Activated CD4-positive, CD25-positive, alpha-beta regulatory T cell treated with anti-CD3 and anti-CD28 coated beads, Interleukin-2, amount 50 U/mL, for 24 hours (primary cell): ENCODE results near the gene BIRC3.

Experiments
- ATAC-seq, 2 donors: fragments of 150-1000 bp; cut with Tn5 transposase; one replicate each; pipeline ENCODE4 v1.10.0; 2021; ENCODE audit warnings: mild to moderate bottlenecking in 1 of 2, moderate library complexity in 1 of 2

BIRC3 gene

GRCh38 chr11:102317099-102317767 is at the start of gene BIRC3:
BIRC3 (plus strand) TSS chr11:102317484; CDS start chr11:102324510, 7,026 bp downstream.
- peak; percentile 85 for ATAC-seq

DNA sequence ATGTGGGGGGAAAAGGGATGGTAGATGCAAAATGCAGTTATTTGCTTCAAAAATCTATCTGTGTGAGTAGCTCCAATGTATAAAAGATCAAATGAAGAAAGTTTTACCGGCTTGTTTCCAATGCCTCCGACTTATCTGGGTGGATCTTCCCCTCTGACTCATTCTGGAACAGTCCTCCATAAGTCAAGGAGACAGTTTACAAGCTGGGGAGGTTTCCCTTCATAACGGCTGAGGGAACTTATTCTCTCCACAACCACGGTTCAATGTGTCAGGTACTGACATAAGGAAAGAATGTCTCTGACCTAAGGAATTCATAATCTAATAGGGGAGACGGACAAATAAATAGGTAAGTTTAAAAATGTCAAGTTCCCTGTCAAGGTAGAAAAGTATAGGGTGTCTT is 49.7 kb upstream of the BIRC3 start:
- no peak for ATAC-seq

DNA sequence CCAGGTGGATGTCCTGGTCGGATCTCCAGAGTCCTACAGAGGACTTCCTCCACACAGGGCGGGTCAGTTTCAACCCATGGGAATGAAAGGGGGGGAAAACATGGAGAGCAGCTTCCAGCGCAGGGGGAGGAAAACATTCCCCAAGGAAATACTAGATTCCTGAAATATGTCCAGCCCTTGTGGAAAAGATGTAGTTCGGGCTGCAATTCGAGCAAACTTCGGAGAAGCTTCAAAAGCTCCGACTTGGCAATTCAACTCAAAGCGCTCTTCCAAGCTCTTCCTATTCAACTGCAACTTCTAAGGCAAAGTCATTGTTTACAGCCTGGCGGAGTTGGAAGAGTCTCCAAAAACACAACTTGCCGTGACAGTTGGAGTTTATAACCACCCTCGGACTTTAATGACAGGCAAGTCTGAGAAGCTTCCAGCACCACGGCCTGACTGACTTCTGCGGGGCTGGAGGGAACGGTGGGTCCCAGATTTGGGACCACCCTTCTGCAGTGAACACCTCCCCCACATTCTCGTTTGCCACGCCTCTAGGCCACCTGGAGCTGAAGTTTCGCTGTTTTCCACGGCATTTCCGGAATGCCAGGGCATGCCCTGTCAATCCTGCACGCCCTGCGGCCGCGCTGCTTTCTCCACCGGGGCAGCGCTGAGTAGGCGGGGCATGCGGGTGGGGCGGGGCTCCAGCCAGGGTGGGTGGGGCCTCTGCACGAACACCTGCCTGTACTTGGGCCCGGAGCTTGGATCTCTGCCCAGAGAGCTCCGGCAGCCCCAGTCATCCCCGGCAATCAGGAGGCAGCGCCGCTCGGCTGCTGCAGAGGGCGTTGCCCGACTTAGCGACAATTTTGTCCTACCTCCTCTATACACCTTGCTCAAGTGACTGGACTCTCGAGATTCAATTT is 49.0 kb upstream of the BIRC3 start:
- peak; percentile 93 to 95 for ATAC-seq

DNA sequence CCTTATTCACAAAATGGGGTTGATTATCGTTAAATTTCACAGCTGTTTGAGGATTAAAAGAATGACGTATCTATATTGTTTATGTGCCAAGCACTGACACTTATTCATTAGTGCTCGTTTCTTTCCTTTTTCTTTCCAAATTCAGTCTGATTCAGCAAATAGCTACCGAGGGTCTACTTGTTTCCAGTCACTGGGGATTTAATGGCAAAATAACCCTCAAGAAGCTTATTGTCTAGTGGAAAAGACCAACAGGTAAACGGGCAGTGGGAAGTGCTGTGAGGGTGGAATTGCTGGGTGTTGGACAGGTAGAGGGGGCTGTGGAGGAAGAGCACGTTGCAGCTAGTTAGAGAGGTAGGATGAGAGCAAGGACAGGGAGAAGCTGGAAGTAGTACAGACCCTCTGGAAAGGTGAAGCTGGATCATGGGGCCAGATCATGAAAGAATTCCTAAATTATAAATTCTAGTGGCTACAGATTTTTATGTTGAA is 48.3 kb upstream of the BIRC3 start:
- no peak for ATAC-seq

DNA sequence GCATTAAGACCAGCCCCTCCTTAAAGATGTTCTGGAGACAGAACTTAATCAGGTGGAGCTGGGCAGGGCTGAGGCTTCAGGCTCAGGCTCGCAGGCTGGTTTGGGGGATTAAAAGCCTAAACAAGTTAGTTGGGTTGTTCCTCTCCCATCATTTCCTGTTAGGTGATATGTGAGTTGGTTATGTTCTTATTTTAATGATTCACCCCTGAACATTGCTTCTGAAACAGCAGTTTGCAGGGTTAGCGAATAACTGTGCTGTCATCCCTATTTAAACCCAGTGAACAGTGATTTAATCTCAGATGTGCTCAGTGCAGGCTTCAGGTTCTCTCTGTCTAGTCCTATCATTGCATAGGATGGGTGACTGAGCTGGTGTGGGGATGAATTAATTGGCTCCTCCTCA is 47.4 kb upstream of the BIRC3 start:
- ATAC-seq, result peak; percentile 31 to 36

GRCh38 chr11:102272047-102272824 is 45.0 kb upstream of the BIRC3 start:
- ATAC-seq, result no peak

- ATAC-seq, result no peak
Measured at GRCh38 chr11:102274628-102275027, 42.7 kb upstream of the BIRC3 start.

- no peak for ATAC-seq
Measured at GRCh38 chr11:102276362-102276761, 40.9 kb upstream of the BIRC3 start.

GRCh38 chr11:102276783-102277182 is 40.5 kb upstream of the BIRC3 start:
- no peak for ATAC-seq

DNA sequence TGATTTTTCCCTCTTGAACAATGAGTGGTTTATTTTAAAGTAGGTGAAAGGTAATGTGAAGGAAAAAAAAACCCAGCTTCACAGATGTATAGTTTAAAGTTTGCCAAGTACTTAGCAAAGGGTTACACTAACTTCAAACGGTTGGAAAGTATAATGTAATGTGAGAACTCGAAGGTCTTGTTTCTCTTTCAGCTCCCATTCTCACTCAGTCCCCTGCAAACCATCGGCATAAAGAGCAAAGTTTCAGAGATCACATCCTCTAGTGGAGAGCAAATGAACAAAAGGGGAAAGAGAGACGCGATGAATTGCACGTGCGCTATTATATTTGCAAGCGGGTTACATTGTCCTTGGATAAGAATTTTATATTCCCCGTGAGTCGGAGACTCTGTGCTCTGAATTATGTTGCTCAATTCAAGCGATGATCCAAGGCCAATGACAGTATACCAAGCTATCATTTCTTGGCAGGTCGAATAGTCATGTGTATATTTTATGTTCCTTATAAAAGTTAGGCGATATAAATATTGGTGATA is 37.6 kb upstream of the BIRC3 start:
- ATAC-seq, result peak; percentile 63 to 74

DNA sequence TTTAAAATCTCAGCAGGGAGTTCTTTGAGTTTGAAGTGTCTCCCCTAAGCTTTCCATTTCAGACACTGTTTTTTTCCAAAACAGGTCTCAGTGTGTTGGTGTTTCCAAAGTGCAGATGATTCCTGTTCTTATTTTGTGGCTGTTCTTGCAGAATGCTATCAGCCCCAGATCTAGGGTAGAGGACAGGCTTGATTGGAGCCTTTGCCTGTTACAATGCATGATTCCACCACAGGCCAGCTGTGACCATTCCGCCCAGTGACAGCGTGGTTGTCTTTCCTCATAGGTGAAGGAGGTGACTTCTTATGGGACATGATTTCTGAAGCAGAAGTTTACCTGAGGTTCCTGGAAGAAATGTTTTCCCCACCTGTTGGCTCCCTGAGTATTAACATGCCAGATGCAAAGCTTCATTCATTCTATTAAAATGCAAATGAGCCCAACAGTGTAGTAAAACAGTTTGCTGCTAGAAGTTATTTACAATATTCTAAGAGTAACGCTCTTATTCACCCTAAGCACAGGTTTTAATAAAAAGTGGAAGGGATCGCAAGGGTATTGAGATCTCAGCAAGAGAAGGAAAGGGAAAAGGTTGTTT is 36.9 kb upstream of the BIRC3 start:
- no peak for ATAC-seq

DNA sequence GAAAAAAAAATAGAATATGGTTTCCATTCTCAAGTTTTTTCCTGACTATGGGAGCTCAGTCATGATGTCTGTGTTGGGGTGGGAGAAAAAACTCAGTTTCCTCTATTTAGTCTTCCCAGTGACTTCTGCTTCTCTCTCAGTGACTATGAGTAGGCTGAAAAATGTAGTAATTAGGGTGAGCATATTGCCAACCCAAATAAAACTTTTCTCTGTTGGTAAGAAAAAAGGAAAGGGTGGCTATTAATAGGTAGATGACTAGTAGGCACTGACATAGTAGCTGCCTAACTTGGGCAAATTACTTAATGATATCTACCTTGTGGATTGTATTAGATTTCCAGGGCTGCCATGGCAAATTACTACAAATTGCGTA is 34.2 kb upstream of the BIRC3 start:
- no peak for ATAC-seq

DNA sequence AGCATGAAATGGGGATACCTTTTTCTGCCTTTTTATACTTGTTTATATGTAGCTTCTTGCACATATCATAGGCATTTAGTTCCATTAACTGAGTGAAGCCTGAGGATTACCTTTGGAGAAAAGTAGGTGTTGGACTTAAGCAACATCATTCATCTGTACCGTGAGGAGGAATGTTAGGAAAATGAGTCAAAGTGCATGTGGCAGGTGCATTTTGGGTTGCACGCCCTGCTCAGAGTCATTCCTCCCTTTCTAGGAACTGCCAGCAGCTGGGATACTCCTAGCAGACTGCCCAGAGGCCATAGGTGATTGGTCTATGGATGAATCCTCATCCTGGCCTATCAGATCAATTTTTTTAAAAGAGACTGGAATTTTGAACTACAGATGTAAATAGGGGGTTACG is 33.3 kb upstream of the BIRC3 start:
- ATAC-seq, result no peak

GRCh38 chr11:102286292-102286691 is 31.0 kb upstream of the BIRC3 start:
- no peak for ATAC-seq

- peak; percentile 75 to 81 for ATAC-seq
Measured at GRCh38 chr11:102287964-102288724, 29.1 kb upstream of the BIRC3 start.

GRCh38 chr11:102288725-102289083 is 28.6 kb upstream of the BIRC3 start:
- ATAC-seq, result no peak

DNA sequence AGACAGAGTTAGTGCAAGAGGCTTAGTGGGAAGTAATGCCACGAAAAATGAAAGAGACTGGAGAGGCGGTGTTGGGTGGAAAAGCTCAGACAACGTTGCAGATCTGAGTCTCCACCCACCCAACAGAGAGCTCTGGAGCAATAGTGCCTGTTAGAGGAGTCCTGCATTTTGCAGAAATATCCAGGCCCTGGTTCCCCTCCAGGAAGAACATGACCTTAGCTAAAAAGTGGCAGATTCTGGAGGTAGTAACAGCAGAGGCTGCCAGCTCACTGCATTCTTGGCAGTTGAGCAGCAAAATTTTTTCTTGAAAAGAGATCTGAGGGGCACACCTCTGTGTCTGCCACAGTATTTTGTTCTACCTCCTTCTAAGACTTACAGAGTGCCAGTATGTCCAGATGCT is 27.7 kb upstream of the BIRC3 start:
- no peak for ATAC-seq

DNA sequence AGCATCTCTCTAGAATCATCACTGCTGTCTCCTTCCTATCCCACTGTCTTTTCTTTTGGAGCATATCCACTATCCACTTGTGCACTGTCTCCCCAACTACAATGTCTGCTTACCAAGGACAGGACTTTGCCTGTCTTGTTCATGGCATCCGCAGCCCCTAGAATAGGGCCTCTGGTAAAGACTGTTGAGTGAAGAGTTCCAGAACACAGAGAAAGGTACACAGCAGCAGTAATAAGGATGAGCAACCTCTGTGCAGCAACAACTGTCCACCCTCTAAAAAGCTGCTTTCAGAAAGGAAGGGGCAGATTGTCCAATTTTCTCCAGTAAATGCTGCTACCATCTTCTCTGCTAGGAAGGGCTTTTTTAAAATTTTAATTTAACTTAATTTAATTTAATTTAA is 25.5 kb upstream of the BIRC3 start:
- no peak for ATAC-seq

- ATAC-seq, result no peak
Measured at GRCh38 chr11:102292933-102293332, 24.4 kb upstream of the BIRC3 start.

- peak; percentile 87 to 89 for ATAC-seq
Measured at GRCh38 chr11:102293873-102294601, 23.2 kb upstream of the BIRC3 start.

GRCh38 chr11:102295045-102295444 is 22.2 kb upstream of the BIRC3 start:
- ATAC-seq, result no peak
